ENCODE results near the gene ADSL. TPM values are rescaled to one million over a fixed set of nuclear protein-coding genes. Genes with fewer than 3 reads are reported as not detected.

The ADSL gene
- total and polyA plus RNA-seq, 10 donors = 39.1 to 77.7 (median 51.7) TPM

GRCh38 chr22:40430991-40431390 is 84.7 kb downstream of the ADSL start:
- DNase-seq = no peak
- TF ChIP-seq POLR2AphosphoS5 (IDR thresholded peaks at IDR 0.05) = no peak
- no peak for TF ChIP-seq POLR2A (IDR thresholded peaks at IDR 0.05)

GRCh38 chr22:40432157-40432556 is 85.9 kb downstream of the ADSL start:
- WGBS, 5 donors = 64 to 83% (median 79%) methylated on average over 5 of the region's 5 CpGs
- Histone ChIP-seq H3K9me3 (no peaks in the 10 kb centered on the region), H3K4me1 (peaks cover 27 to 83% (median 64%) of the 10 kb centered on the region in 6 donors), H3K36me3 (peaks cover 0 to 84% (median 53%) of the 10 kb centered on the region in 6 donors), H3K4me3 (no peak overlapping the region), H3K27ac (peak overlapping the region in 4 of 8 donors; percentile 25 to 81 (median 76)), H3K27me3 (replicated peaks in 1 of 7) (no peaks in the 10 kb centered on the region)
- intact Hi-C loops (cut with DNase I; ENCODE audit: low total_unique reads) = no loop called here
- no peak for DNase-seq
- TF ChIP-seq POLR2AphosphoS5 (IDR thresholded peaks at IDR 0.05) = no peak
- no peak for TF ChIP-seq POLR2A (IDR thresholded peaks at IDR 0.05)
- no peak for TF ChIP-seq CTCF (IDR thresholded peaks at IDR 0.05 in 8 of 11, conservative IDR thresholded peaks at IDR 0.05 in 3 of 11)

More at GRCh38 chr22:40430991-40431390, 84.7 kb downstream of the ADSL start:
- H3K27ac ChIP-seq = no peak overlapping the region
- H3K9me3 ChIP-seq = no peaks in the 10 kb centered on the region
- WGBS, 5 donors = 88 to 94% (median 92%) methylated on average over 4 of the region's 4 CpGs
- H3K27me3 ChIP-seq (replicated peaks in 1 of 7) = no peaks in the 10 kb centered on the region
- peaks cover 16 to 81% (median 56%) of the 10 kb centered on the region in 6 donors for H3K4me1 ChIP-seq
- no peak overlapping the region for H3K4me3 ChIP-seq
- intact Hi-C loops (cut with DNase I; ENCODE audit: low total_unique reads) = no loop called here
- H3K36me3 ChIP-seq = peaks cover 0 to 95% (median 63%) of the 10 kb centered on the region in 6 donors

GRCh38 chr22:40432625-40433024 is 86.3 kb downstream of the ADSL start:
- no peak for DNase-seq
- TF ChIP-seq POLR2AphosphoS5 (IDR thresholded peaks at IDR 0.05) (no peak), CTCF (IDR thresholded peaks at IDR 0.05 in 8 of 11, conservative IDR thresholded peaks at IDR 0.05 in 3 of 11) (no peak), POLR2A (IDR thresholded peaks at IDR 0.05) (no peak)
- Histone ChIP-seq H3K9me3 (no peaks in the 10 kb centered on the region), H3K4me1 (peaks cover 32 to 83% (median 69%) of the 10 kb centered on the region in 6 donors), H3K27ac (peak overlapping the region in 3 of 8 donors; percentile 75 to 81 (median 78)), H3K27me3 (replicated peaks in 1 of 7) (no peaks in the 10 kb centered on the region), H3K4me3 (no peak overlapping the region), H3K36me3 (peaks cover 0 to 79% (median 50%) of the 10 kb centered on the region in 6 donors)
- intact Hi-C loops (cut with DNase I; ENCODE audit: low total_unique reads) = no loop called here
- 68 to 88% (median 80%) methylated on average over 2 of the region's 2 CpGs for WGBS, 5 donors

- Histone ChIP-seq H3K36me3 (peaks cover 0 to 70% (median 41%) of the 10 kb centered on the region in 6 donors), H3K4me3 (no peak overlapping the region)
Measured at GRCh38 chr22:40433416-40434090, 87.3 kb downstream of the ADSL start.

More at GRCh38 chr22:40433416-40434090, 87.3 kb downstream of the ADSL start:
- intact Hi-C loops (cut with DNase I; ENCODE audit: low total_unique reads) = no loop called here
- WGBS, 5 donors = 57 to 69% (median 65%) methylated on average over 3 of the region's 3 CpGs
- TF ChIP-seq CTCF (IDR thresholded peaks at IDR 0.05 in 8 of 11, conservative IDR thresholded peaks at IDR 0.05 in 3 of 11) = no peak
- TF ChIP-seq POLR2A (IDR thresholded peaks at IDR 0.05) = no peak
- no peak for TF ChIP-seq POLR2AphosphoS5 (IDR thresholded peaks at IDR 0.05)
- H3K27ac ChIP-seq = peak overlapping the region in 5 of 8 donors; percentile 11 to 81 (median 75)
- peaks cover 32 to 85% (median 77%) of the 10 kb centered on the region in 6 donors for H3K4me1 ChIP-seq
- H3K9me3 ChIP-seq = no peaks in the 10 kb centered on the region
- no peaks in the 10 kb centered on the region for H3K27me3 ChIP-seq (replicated peaks in 1 of 7)
- DNase-seq = no peak

All from spleen (tissue), 11 donors.